Muscle layer of duodenum (tissue), 2 donors: Measurements from ENCODE around the gene MSANTD2.
A peak's percentile ranks its signal among the peaks of the same experiment; 100 is the strongest.

Source experiments
- H3K27ac ChIP-seq: one replicate; pipeline ENCODE4 v1.7.0; 2013; ENCODE audit warnings: mild to moderate bottlenecking, low read length
- H3K27me3 ChIP-seq: one replicate; pipeline ENCODE4 v1.7.0; 2013; ENCODE audit warnings: low read depth, mild to moderate bottlenecking, control low read depth, low read length
- H3K36me3 ChIP-seq, 2 donors: one replicate each; pipeline ENCODE4 v1.7.0; 2013; ENCODE audit warnings: low read length in 2 of 2, control low read depth in 1 of 2, mild to moderate bottlenecking in 1 of 2; ENCODE audit not compliant: insufficient read depth in 2 of 2, control insufficient read depth in 1 of 2
- H3K4me1 ChIP-seq, 2 donors: one replicate each; pipeline ENCODE4 v1.7.0; 2013; ENCODE audit warnings: low read length in 2 of 2, mild to moderate bottlenecking in 2 of 2, control low read depth in 1 of 2, moderate library complexity in 1 of 2; ENCODE audit not compliant: insufficient read depth in 2 of 2, control insufficient read depth in 1 of 2
- H3K4me3 ChIP-seq, 2 donors: one replicate each; pipeline ENCODE4 v1.7.0; 2013; ENCODE audit warnings: low read length in 2 of 2, low read depth in 1 of 2, mild to moderate bottlenecking in 1 of 2
- H3K9me3 ChIP-seq, 2 donors: one replicate each; pipeline ENCODE4 v1.7.0; 2013; ENCODE audit warnings: low read length in 2 of 2, control low read depth in 1 of 2, mild to moderate bottlenecking in 1 of 2; ENCODE audit not compliant: control insufficient read depth in 1 of 2
- donor health status: healthy.

MSANTD2 gene

DNA sequence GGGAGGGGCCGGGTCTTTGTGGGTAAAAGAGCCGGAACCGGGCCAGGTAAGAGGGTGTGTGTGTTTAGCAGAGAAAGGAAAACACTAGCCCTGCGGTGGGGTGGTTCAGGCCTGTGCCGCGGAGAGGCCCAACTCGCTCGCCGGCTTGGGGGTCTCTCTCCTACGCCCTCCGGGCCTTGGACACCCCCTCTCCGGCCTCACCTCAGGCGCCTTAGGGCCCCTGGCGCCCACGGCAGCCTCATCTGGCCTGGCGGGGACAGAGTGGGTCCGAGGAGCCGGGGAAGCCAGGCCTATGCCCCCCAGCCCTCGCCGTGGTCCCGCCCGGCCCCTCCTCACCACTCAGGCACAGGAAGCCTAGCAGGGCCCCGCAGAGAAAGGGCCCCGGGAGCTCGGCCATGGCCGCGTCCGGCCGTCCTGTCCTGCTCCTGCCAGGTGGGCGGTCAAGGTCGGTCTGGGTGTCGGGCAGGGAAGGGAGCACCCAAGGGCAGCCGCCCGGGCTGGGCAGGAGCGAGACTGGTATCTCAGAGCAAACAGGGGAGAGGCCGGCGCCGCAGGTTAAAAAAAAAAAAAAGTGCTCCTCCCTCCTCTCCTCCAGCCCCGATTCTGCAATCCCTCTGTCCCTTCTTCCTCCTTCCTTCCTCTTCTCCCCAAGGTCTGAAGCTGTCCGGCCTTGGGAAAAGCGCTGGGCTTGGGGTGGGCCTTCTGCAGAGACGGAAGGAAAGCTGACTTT is 48.3 kb downstream of the MSANTD2 start, which contains the start of gene VSIG2:
Gene VSIG2, minus strand, starts transcription at position 515 of the 730 bp plus-strand sequence. Its CDS starts 118 bp downstream, at position 397.
- Histone ChIP-seq H3K4me3 (no peak within 1 kb of the TSS), H3K27me3 (peaks cover 26% of the 10 kb centered on the region), H3K27ac (no peak within 1 kb of the TSS), H3K9me3 (no peaks in the 10 kb centered on the region), H3K4me1 (peaks cover 0 to 3% of the 10 kb centered on the region in 2 donors), H3K36me3 (no peaks in the 10 kb centered on the region)

DNA sequence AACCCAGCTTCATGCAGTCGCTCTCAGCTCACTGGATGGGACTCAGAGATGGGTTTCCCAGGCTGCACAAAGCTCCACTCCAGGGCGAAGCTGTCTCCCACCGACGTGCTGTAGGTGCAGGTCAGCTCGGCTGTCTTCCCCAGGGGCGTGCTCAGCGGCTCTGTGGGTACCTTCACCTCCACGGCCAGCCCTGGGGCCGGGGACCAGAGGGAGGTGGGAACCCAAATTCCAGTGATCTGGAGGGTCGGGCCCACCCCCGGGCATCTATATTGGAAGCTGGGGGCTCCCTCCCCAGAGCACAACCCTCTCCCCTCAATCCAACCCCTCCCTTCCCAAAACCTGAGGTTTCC is 48.8 kb downstream of the MSANTD2 start:
- peaks cover 25% of the 10 kb centered on the region for H3K27me3 ChIP-seq
- H3K36me3 ChIP-seq, result no peaks in the 10 kb centered on the region
- no peak overlapping the region for H3K27ac ChIP-seq
- H3K9me3 ChIP-seq, result no peaks in the 10 kb centered on the region
- H3K4me1 ChIP-seq, result peaks cover 0 to 8% of the 10 kb centered on the region in 2 donors
- no peak overlapping the region for H3K4me3 ChIP-seq

DNA sequence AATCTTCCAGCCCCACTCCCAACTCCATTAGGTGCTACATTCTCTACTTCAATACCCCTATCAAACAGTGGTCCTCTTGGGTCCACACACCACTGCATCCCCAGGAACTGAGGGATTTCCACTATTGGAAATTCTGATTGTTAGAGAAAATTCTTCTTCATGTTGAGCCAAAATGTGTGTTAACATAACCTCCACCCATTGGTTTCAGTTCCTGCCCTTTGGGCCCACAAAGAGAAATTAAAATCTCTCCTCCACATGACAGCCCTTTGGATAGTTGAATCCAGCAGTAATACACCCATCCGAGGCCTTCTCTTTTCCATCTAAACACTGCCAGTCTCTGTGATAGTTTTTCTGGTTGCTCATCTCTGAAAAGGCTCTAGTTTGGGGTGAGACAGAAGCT is 50.3 kb downstream of the MSANTD2 start:
- H3K4me3 ChIP-seq, result no peak overlapping the region
- H3K9me3 ChIP-seq, result no peaks in the 10 kb centered on the region
- no peak overlapping the region for H3K27ac ChIP-seq
- no peaks in the 10 kb centered on the region for H3K36me3 ChIP-seq
- H3K27me3 ChIP-seq, result peaks cover 34% of the 10 kb centered on the region
- peaks cover 0 to 20% of the 10 kb centered on the region in 2 donors for H3K4me1 ChIP-seq

DNA sequence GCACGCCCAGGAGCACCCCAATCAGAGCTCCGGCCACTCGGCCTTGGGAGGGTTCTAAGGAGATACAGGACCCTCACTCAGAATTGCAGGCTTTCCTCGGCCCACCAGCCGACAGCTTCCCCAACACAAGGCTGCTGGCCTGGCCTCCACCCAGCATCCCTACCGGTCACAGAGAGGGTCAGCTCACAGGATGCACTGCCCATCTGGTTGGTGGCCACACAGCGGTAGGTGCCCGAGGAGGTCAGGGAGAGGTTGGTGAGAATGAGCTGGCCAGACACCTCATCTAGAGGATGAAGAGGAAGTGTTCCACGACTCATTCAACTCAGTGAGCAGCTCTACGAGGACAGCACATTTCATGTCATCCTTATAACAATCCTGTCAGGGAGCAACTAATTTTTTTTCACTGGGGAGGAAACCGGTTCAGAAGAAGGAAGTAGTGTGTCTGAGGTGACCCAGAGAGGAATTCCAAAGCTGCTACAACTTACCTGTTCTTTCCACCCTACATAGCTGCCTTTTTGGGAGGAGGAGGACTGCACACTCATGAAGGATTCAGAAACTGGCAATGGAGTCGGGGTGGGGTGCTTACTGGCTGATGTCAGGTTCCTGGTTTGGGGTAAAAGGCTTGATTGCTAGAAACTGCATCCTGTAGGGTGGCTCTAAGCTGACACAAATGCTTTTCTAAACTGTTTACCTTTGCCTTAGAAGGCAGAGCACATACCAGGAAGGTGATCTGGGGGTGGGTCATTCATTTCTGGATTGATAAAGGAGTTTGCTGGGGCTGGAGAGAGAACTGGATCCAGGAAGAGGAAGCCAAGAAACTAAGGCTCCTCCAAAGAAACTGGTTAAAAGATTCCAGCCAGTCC is 51.5 kb downstream of the MSANTD2 start:
- H3K9me3 ChIP-seq, result no peaks in the 10 kb centered on the region
- H3K4me3 ChIP-seq, result no peak overlapping the region
- H3K36me3 ChIP-seq, result no peaks in the 10 kb centered on the region
- H3K4me1 ChIP-seq, result peaks cover 0 to 20% of the 10 kb centered on the region in 2 donors
- peak overlapping the region; percentile 10 for H3K27ac ChIP-seq
- peaks cover 35% of the 10 kb centered on the region for H3K27me3 ChIP-seq

DNA sequence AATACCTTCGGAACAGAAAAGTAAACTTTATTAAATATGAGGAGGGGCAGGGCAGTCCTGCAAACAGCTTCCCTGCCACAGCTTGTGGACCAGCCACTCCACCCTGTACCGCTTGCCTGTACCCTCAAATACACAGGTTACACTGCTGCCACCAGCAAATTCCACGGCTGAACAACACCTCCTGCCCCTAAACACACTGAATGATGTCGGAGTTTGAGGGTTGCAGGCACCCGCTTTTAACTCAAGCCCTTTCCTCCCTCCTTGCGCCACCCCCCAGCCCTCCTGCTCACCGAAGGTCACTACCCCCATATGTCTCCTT is 52.1 kb downstream of the MSANTD2 start:
- Histone ChIP-seq H3K36me3 (no peaks in the 10 kb centered on the region), H3K4me3 (no peak overlapping the region), H3K9me3 (no peaks in the 10 kb centered on the region), H3K27ac (no peak overlapping the region), H3K4me1 (peaks cover 0 to 20% of the 10 kb centered on the region in 2 donors), H3K27me3 (peaks cover 35% of the 10 kb centered on the region)

DNA sequence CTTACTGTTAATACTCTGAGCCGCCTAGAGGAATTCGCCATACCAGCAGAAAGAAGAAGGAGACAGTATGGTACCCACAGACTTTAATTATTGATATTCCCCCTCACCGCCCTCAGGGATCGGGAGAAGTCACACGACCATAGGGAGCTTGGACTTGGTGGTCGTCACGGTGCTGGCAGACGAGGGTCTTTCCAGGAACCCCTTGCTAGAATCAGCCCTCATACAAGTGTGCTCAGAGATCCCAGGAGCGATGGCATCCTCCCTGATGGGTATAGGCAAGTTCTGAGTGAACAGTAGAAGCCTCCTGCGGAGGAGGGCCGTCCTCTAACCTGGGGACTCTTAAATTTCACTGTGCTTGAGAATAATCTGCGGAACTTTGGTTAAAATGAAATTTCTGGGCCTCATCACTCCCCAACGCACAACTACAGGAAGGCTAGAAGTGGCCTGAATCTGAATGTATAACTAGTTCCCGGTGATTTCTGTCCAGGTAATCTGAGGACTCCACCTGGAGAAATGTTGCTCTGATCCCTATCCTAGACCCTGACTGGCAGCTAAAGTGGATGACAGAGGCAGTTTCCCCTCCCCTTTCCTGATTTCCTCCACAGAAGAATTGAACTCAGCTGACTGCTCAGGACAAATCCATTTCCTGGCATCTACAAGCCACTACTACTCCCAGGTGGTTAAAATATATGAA is 52.7 kb downstream of the MSANTD2 start:
- Histone ChIP-seq H3K36me3 (no peaks in the 10 kb centered on the region), H3K4me1 (peaks cover 0 to 20% of the 10 kb centered on the region in 2 donors), H3K4me3 (peak overlapping the region in 1 of 2 donors; percentile 81), H3K9me3 (no peaks in the 10 kb centered on the region), H3K27me3 (peaks cover 35% of the 10 kb centered on the region), H3K27ac (no peak overlapping the region)

DNA sequence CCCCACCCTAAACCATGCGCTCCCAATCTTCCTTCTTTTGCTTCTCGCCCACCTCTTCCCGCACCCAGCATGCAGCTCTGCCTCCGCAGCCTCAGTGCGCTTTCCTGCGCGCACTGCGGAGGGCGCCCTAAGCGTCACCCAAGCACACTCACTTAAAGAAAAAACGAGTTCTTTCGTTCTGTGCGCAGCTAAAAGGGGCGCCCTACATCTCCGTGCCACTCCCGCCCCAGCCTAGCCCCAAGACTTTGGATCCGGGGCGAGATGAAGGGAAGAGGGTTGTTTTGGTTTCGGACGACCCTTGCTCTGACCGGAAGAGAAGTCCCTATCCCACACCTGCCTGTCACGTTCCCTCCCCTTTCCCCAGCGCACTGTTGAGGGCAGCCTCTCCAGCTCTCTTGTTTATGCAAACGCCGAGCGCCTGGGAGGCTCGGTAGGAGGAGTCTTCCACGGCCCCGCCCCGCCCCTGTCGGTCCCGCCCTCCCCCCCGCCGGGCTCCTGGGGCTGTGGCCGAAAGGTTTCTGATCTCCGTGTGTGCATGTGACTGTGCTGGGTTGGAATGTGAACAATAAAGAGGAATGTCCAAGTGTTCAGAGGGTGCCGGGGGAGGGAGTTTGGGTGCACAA is 53.5 kb downstream of the MSANTD2 start:
- H3K4me3 ChIP-seq, result peak overlapping the region; percentile 81 to 83
- H3K36me3 ChIP-seq, result no peaks in the 10 kb centered on the region
- H3K4me1 ChIP-seq, result peaks cover 0 to 20% of the 10 kb centered on the region in 2 donors
- peak overlapping the region; percentile 39 for H3K27ac ChIP-seq
- H3K9me3 ChIP-seq, result no peaks in the 10 kb centered on the region
- H3K27me3 ChIP-seq, result peaks cover 34% of the 10 kb centered on the region

DNA sequence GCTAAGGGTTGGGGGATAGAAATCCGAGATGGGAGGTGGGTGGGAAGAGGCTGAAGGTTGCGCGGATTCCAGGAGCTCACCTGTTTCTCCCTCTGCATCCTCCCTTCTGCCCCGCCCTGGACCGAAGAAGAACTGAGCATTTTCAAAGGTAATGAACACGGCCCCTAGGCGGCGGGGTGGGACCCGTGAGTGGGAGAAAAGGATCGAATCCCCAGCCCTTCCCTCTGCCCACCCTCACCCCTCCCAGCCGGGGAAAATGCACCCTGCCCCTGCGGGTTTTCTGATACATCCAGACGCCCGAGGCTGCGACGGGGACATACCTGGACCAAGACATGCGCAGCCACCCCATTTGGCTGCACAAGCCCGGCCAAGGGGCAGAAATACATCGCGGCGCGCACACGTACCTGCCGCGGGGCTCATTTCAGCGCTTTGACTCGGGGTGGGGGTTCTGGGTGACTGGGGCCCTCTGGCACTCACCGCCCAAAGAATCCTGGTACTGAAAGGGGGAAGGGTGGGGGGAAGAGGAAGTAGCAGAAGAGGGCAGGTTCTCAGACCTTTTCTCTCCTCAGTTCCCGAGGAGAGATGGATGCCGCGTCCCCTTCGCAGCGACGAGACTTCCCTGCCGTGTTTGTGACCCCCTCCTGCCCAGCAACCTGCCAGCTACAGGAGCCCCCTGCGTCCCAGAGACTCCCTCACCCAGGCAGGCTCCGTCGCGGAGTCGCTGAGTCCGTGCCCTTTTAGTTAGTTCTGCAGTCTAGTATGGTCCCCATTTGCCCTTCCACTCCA is 54.2 kb downstream of the MSANTD2 start:
- peaks cover 0 to 20% of the 10 kb centered on the region in 2 donors for H3K4me1 ChIP-seq
- peaks cover 41% of the 10 kb centered on the region for H3K27me3 ChIP-seq

DNA sequence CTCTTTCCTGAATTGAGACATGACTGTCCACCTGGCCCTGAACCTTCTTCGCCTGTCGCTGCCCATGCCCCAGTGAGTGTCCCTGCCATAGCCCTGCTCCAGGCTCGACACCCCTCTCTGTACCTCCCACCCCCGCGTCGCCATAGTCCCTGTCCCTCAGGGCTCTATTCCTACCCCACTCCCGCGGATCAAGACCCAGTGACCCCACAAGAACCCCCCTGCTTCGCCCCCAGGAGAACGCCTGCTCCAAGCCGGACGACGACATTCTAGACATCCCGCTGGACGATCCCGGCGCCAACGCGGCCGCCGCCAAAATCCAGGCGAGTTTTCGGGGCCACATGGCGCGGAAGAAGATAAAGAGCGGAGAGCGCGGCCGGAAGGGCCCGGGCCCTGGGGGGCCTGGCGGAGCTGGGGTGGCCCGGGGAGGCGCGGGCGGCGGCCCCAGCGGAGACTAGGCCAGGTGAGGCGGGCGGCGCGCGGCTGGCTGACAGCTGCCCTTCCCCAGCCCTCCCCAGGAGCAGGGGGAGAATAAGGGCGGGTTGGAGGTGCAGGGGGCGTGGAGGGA is 54.9 kb downstream of the MSANTD2 start:
- Histone ChIP-seq H3K36me3 (no peaks in the 10 kb centered on the region), H3K27ac (no peak overlapping the region), H3K4me3 (peak overlapping the region in 1 of 2 donors; percentile 83), H3K27me3 (peaks cover 47% of the 10 kb centered on the region), H3K4me1 (peaks cover 0 to 26% of the 10 kb centered on the region in 2 donors), H3K9me3 (no peaks in the 10 kb centered on the region)

More for the DNA sequence above, 54.2 kb downstream of the MSANTD2 start:
- H3K27ac ChIP-seq, result peak overlapping the region; percentile 39
- H3K36me3 ChIP-seq, result no peaks in the 10 kb centered on the region
- no peaks in the 10 kb centered on the region for H3K9me3 ChIP-seq
- H3K4me3 ChIP-seq, result peak overlapping the region; percentile 81 to 83

DNA sequence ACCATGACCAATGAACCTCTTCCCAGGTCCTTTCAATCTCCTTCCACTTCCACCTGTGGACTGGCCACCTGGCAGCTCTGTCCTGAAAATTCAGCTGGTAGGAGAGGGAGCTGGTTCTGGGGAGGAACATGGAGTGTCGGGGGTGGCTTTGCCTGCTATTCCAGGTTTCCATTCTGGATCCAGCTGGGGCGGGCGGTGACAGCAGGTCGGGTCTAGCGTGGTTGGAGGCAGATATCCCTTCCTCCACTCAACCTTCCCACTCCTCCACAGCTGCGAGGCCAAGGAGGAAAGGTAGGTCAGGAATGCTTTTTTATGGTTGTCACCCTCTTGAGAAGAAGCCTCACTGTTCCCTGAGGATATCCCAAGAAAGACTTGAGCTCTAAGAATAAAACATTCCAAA is 57.2 kb downstream of the MSANTD2 start:
- no peak overlapping the region for H3K4me3 ChIP-seq
- H3K4me1 ChIP-seq, result peaks cover 0 to 31% of the 10 kb centered on the region in 2 donors
- H3K36me3 ChIP-seq, result no peaks in the 10 kb centered on the region
- peaks cover 35% of the 10 kb centered on the region for H3K27me3 ChIP-seq
- no peaks in the 10 kb centered on the region for H3K9me3 ChIP-seq
- no peak overlapping the region for H3K27ac ChIP-seq
